Adrenal gland (tissue), 12 donors: ENCODE data around the gene TSPAN9. TPM values are rescaled to one million over a fixed set of nuclear protein-coding genes. Genes with fewer than 3 reads are reported as not detected.

Experiments used
- DNase-seq, 7 donors: peaks; one replicate each; pipeline ENCODE4 v3.0.0-alpha.2; 2019 to 2020
- H3K27ac ChIP-seq, 5 donors: fragments of 200-600 bp; sonication (generic) in 4 of 5; 1 replicate in 3 of 5; 2 replicates in 2 of 5; pipeline versions ENCODE4 v1.5.1 to v1.8.0; 2016 to 2020; ENCODE audit warnings: mild to moderate bottlenecking in 1 of 5
- H3K27me3 ChIP-seq: fragments of 200-600 bp; 2 replicates; pipeline ENCODE4 v1.8.0; 2021
- H3K36me3 ChIP-seq, 2 donors: fragments of 200-600 bp; replicated peaks in 1 of 2; 1 replicate in 1 of 2; 2 replicates in 1 of 2; pipeline versions ENCODE4 v1.5.1 to v1.8.0; 2018 to 2022
- H3K4me1 ChIP-seq, 2 donors: fragments of 200-600 bp; replicated peaks in 1 of 2; 1 replicate in 1 of 2; 2 replicates in 1 of 2; pipeline versions ENCODE4 v1.5.1 to v1.8.0; 2018 to 2021
- H3K4me3 ChIP-seq, 4 donors: fragments of 200-600 bp; sonication (generic) in 3 of 4; one replicate each; pipeline ENCODE4 v1.5.1; 2016 to 2018
- H3K9me3 ChIP-seq, 3 donors: fragments of 200-600 bp; sonication (generic) in 1 of 3; replicated peaks in 1 of 3; 1 replicate in 2 of 3; 2 replicates in 1 of 3; pipeline versions ENCODE4 v1.5.1 to v1.8.0; 2016 to 2021
- POLR2A ChIP-seq, 2 donors: fragments of 450-650 bp; IDR thresholded peaks; one replicate each; pipeline ENCODE4 v1.6.1; 2017; ENCODE audit warnings: antibody characterized with exemption in 2 of 2, mild to moderate bottlenecking in 2 of 2, moderate library complexity in 1 of 2
- WGBS, 4 donors: extraction: QIAGEN DNeasy Blood & Tissue Kit in 2 of 4; methylation state at CpG; one replicate each; pipeline versions ENCODE4 v1.1.5 to v1.1.7; 2013 to 2017; 5-methylcytosine and 5-hydroxymethylcytosine counted together
- intact Hi-C, 2 donors: fragments of 100-400 bp; cut with DNase I; formaldehyde crosslinking; loops; one replicate each; pipeline versions ENCODE4 v1.14.1 to v1.15.0; 2022 to 2023
- polyA plus RNA-seq, 3 donors: library from polyadenylated mRNA; stranded (reverse); fragments of 200-250 nt in 2 of 3; fragments of 350-450 nt in 1 of 3; fragmentation: Illumina TruSeq in 1 of 3; extraction: RNeasy Lipid Tissue Mini Kit (QIAGEN cat#74804) in 1 of 3; gene quantifications; one replicate each; pipeline ENCODE4 v1.2.3, GENCODE V29; 2013 to 2014
- total RNA-seq, 9 donors: library from RNA; depleted of rRNA in 4 of 9; stranded (reverse); fragments of >200 nt in 4 of 9; fragments of 120-200 nt in 1 of 9; fragmentation: NEBNext Ultra II Directional in 1 of 9; extraction: Animal tissue kit (Norgen Biotek cat#: 25700) in 1 of 9; gene quantifications; one replicate each; pipeline versions ENCODE4 v1.1.0 to v1.2.4, GENCODE V29; 2013 to 2023
- TF ChIP-seq, protein P1 (sequence below), 6 experiments: fragments of 450-650 bp in 4 of 6; fragments of 200-600 bp in 2 of 6; sonication (generic) in 1 of 6; IDR thresholded peaks; 1 replicate in 5 of 6; 2 replicates in 1 of 6; pipeline versions ENCODE4 v1.5.1 to v1.8.0; 2016 to 2021; ENCODE audit warnings: antibody characterized with exemption in 6 of 6, mild to moderate bottlenecking in 2 of 6, moderate library complexity in 1 of 6
- donor health status: healthy with polysubstance abuse.
- donor health status: Bipolar disorder and iron deficiency.
- donor health status: DM: yes; HTN: yes; CAD: no.
- donor health status: DM: no; HTN: no; CAD: no.
- donor health status: DM: no; HTN: no; CAD: no.
- donor health status: DM: yes; HTN: yes; CAD: no.

The TSPAN9 gene
- total and polyA plus RNA-seq, 12 donors: 12.4 to 31.4 (median 22.4) TPM

DNA sequence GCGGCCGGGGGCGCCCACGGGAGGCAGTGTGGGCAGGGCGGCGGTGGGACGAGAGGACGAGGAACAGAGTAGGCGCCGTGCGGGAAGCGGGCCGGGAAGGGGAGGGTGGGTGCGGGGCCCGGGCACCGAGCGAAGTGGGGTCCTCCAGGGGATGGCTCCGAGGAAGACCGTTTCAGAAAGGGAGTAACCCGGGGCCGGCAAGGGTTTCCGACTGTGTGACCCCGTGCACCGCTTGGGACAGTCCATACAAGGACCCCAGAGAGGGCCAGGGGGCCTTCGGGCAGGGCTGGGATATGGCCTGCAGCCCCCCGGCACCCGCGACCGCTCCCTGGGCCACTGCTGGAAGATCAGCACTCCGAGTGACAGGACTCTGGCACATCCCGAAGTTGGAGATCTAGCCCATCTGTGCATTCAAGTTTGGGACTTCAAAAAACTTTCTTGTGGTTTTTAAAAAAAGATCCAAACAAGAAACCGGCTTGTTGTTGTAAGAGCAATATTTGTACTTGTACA is 448 bp downstream of the TSPAN9 start:
- TF ChIP-seq, protein P1, sequence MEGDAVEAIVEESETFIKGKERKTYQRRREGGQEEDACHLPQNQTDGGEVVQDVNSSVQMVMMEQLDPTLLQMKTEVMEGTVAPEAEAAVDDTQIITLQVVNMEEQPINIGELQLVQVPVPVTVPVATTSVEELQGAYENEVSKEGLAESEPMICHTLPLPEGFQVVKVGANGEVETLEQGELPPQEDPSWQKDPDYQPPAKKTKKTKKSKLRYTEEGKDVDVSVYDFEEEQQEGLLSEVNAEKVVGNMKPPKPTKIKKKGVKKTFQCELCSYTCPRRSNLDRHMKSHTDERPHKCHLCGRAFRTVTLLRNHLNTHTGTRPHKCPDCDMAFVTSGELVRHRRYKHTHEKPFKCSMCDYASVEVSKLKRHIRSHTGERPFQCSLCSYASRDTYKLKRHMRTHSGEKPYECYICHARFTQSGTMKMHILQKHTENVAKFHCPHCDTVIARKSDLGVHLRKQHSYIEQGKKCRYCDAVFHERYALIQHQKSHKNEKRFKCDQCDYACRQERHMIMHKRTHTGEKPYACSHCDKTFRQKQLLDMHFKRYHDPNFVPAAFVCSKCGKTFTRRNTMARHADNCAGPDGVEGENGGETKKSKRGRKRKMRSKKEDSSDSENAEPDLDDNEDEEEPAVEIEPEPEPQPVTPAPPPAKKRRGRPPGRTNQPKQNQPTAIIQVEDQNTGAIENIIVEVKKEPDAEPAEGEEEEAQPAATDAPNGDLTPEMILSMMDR (IDR thresholded peaks at IDR 0.05): no peak
- no peak for TF ChIP-seq POLR2A (IDR thresholded peaks at IDR 0.05)
- Histone ChIP-seq H3K4me3 (peak overlapping the region in 3 of 4 donors; percentile 52 to 86 (median 64)), H3K27ac (peak overlapping the region in 4 of 5 donors; percentile 78 to 93 (median 86)), H3K36me3 (no peaks in the 10 kb centered on the region), H3K4me1 (peaks cover 5 to 17% of the 10 kb centered on the region in 2 donors), H3K9me3 (no peaks in the 10 kb centered on the region), H3K27me3 (no peaks in the 10 kb centered on the region)
- WGBS, 4 donors: 1 to 8% (median 1%) methylated on average over 10 to 32 of the region's 32 CpGs
- DNase-seq: peak in 5 of 7 donors; percentile 21 to 67 (median 35)
- intact Hi-C loops: loop anchor here in 1 of 2 donors (10.0 kb wide), 1 partner anchor 57 kb away; no protein-coding TSS in a partner anchor

DNA sequence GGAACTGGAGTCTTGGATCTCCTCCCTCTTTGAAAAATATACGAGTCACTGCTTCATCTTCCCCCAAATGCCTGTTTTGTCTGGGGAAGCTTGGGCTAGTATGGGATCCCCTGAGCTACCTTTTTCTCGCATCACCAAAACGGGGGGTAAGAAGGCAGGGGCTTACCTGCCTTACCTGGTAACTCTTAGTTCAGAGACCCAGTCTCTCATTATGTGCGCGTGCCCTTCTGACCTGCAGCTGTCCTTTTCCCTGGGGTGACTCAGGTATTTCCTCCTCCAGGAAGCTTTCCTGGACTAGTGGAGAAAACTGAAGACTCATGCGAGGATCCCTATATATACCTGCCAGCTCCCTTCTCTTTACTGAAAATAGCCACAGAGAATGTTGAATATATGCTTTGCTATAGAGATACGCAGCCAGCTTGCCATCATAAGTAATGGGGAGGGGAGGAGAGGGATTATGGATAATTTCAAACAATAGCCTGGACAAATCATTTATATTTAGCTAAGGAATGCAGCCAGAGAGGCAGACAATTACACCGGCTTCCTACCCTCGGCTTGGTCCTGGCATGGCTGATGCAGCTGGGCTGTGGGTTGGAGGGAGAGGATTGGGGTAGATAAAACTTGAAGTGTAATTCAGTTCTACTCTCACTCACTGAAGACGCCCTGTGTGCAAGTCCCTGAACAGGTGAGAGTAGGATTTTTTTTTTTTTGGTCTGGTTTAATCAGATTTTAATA is 1.1 kb downstream of the TSPAN9 start:
- intact Hi-C loops: loop anchor here in 1 of 2 donors (10.0 kb wide), 1 partner anchor 57 kb away; no protein-coding TSS in a partner anchor
- TF ChIP-seq, protein P1 (IDR thresholded peaks at IDR 0.05): no peak
- TF ChIP-seq POLR2A (IDR thresholded peaks at IDR 0.05): no peak
- 44 to 55% (median 53%) methylated on average over 10 of the region's 10 CpGs for WGBS, 4 donors
- DNase-seq: no peak
- Histone ChIP-seq H3K4me3 (peak overlapping the region in 1 of 4 donors; percentile 86), H3K36me3 (no peaks in the 10 kb centered on the region), H3K9me3 (no peaks in the 10 kb centered on the region), H3K4me1 (peaks cover 5 to 14% of the 10 kb centered on the region in 2 donors), H3K27me3 (no peaks in the 10 kb centered on the region), H3K27ac (peak overlapping the region in 1 of 5 donors; percentile 93)

- H3K4me3 ChIP-seq: no peak overlapping the region
- TF ChIP-seq, protein P1 (IDR thresholded peaks at IDR 0.05): no peak
- H3K4me1 ChIP-seq: peaks cover 0 to 7% of the 10 kb centered on the region in 2 donors
- H3K36me3 ChIP-seq: no peaks in the 10 kb centered on the region
- H3K27me3 ChIP-seq: no peaks in the 10 kb centered on the region
- no peak overlapping the region for H3K27ac ChIP-seq
- 87 to 90% (median 89%) methylated on average over 9 of the region's 9 CpGs for WGBS, 4 donors
- no peak for DNase-seq
- H3K9me3 ChIP-seq: no peaks in the 10 kb centered on the region
- intact Hi-C loops: loop anchor here in 1 of 2 donors (5.0 kb wide), 1 partner anchor 36 kb away; no protein-coding TSS in a partner anchor
These were observed 3.9 kb downstream of the TSPAN9 start for GRCh38 chr12:3081091-3081490.

DNA sequence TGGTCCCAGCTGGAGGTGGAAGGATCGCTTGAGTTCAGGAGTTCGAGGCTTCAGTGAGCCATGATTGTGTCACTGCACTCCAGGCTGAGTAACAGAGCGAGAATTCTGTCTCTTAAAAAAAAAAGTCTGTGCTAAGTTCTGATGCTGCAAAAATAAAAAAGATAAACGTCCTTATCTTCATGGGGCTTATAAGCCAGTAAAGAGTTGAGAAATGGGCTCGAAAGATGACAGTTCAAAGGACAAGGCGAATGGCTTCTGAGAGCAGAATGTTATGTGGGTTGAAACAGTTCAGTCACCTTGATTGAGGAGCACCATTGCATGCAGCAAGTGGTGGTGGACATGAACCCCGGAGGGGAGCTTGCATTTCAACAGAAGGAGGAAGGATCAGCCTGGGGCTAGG is 4.7 kb downstream of the TSPAN9 start:
- intact Hi-C loops: loop anchor here in 1 of 2 donors (5.0 kb wide), 1 partner anchor 35 kb away; no protein-coding TSS in a partner anchor
- Histone ChIP-seq H3K27ac (no peak overlapping the region), H3K27me3 (no peaks in the 10 kb centered on the region), H3K4me3 (no peak overlapping the region), H3K36me3 (no peaks in the 10 kb centered on the region), H3K9me3 (no peaks in the 10 kb centered on the region), H3K4me1 (peaks cover 0 to 7% of the 10 kb centered on the region in 2 donors)
- DNase-seq: no peak
- no peak for TF ChIP-seq POLR2A (IDR thresholded peaks at IDR 0.05)
- TF ChIP-seq, protein P1 (IDR thresholded peaks at IDR 0.05): no peak
- WGBS, 4 donors: 51 to 64% (median 61%) methylated on average over 7 of the region's 7 CpGs
